Ascending aorta (tissue), 2 donors: ENCODE measurements around the gene WDR46. TPM values are rescaled to one million over a fixed set of nuclear protein-coding genes. Genes with fewer than 3 reads are reported as not detected.

Experiments
- DNase-seq, 2 donors: peaks; one replicate each; pipeline ENCODE4 v3.0.0-alpha.2; 2019; ENCODE audit warnings: low spot score in 2 of 2
- H3K27ac ChIP-seq, 2 donors: fragments of 200-600 bp; sonication (generic); one replicate each; pipeline ENCODE4 v1.5.1; 2016 to 2017; ENCODE audit warnings: mild to moderate bottlenecking in 1 of 2
- H3K27me3 ChIP-seq: fragments of 200-600 bp; sonication (generic); one replicate; pipeline ENCODE4 v1.5.1; 2017
- H3K36me3 ChIP-seq, 2 donors: fragments of 200-600 bp; sonication (generic); one replicate each; pipeline ENCODE4 v1.5.1; 2016
- H3K4me1 ChIP-seq, 2 donors: fragments of 200-600 bp; sonication (generic); one replicate each; pipeline ENCODE4 v1.5.1; 2016 to 2017; ENCODE audit warnings: mild to moderate bottlenecking in 1 of 2
- H3K4me3 ChIP-seq, 2 donors: fragments of 200-600 bp; sonication (generic); one replicate each; pipeline ENCODE4 v1.5.1; 2016 to 2017; ENCODE audit warnings: mild to moderate bottlenecking in 1 of 2
- H3K9me3 ChIP-seq, 2 donors: fragments of 200-600 bp; sonication (generic); one replicate each; pipeline ENCODE4 v1.5.1; 2016
- intact Hi-C: fragments of 100-400 bp; cut with DNase I; formaldehyde crosslinking; loops from one replicate; pipeline ENCODE4 v1.15.1; 2023
- total RNA-seq: library from RNA; depleted of rRNA; stranded (reverse); fragments of >200 nt; gene quantifications from one replicate; pipeline ENCODE4 v1.1.0, GENCODE V29; 2016
- TF ChIP-seq, protein P1 (sequence below), 3 experiments: fragments of 200-600 bp in 2 of 3; fragments of 450-650 bp in 1 of 3; sonication (generic) in 2 of 3; IDR thresholded peaks; one replicate each; pipeline ENCODE4 v1.5.1; 2016 to 2019; ENCODE audit warnings: antibody characterized with exemption in 3 of 3, mild to moderate bottlenecking in 1 of 3, moderate library complexity in 1 of 3

Gene WDR46
- total RNA-seq, 1 donor from 2014 or later, result 70.6 TPM

DNA sequence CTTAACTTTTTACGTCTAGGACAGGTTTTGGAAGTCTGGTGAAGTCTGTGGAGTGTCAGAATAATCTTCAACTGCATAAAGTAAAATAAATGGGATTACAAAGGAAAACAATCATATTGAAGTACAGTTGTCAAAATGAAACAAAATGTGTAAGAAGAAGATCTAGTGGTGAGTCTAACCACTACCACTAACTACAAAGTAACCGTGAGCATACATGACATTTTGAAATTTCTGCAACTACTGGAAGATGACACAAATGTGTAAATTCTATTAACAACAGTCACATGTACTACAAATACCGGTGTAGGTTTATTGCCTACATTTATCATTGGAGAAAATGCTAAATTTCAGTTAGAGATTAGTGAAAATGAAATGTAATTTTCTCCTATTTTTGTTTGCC, 47.1 kb downstream of the WDR46 start:
- intact Hi-C loops, result no loop called here
- no peaks in the 10 kb centered on the region for H3K27me3 ChIP-seq
- H3K9me3 ChIP-seq, result no peaks in the 10 kb centered on the region
- TF ChIP-seq, protein P1, sequence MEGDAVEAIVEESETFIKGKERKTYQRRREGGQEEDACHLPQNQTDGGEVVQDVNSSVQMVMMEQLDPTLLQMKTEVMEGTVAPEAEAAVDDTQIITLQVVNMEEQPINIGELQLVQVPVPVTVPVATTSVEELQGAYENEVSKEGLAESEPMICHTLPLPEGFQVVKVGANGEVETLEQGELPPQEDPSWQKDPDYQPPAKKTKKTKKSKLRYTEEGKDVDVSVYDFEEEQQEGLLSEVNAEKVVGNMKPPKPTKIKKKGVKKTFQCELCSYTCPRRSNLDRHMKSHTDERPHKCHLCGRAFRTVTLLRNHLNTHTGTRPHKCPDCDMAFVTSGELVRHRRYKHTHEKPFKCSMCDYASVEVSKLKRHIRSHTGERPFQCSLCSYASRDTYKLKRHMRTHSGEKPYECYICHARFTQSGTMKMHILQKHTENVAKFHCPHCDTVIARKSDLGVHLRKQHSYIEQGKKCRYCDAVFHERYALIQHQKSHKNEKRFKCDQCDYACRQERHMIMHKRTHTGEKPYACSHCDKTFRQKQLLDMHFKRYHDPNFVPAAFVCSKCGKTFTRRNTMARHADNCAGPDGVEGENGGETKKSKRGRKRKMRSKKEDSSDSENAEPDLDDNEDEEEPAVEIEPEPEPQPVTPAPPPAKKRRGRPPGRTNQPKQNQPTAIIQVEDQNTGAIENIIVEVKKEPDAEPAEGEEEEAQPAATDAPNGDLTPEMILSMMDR (IDR thresholded peaks at IDR 0.05), result no peak
- DNase-seq, result no peak
- no peak overlapping the region for H3K27ac ChIP-seq
- H3K4me3 ChIP-seq, result no peak overlapping the region
- no peaks in the 10 kb centered on the region for H3K36me3 ChIP-seq
- H3K4me1 ChIP-seq, result no peaks in the 10 kb centered on the region

DNA sequence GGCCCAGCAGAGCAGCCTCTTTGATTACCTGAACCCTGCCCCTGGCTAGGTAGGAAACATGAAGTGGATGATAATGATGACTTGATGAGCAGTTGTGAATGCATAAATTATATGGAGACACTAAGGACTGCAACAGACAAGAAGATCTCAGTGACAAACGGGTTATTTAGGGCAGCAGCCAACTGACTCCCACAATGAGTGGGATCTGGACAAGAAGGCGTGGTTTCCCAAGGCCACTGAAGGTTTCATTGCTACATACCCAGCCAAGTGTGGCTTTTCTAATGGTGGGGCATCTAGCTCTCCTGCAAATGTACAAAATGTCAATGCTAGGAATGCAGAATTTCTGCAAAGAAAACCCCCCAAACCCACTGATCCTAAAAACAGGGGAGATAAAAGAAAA, 51.3 kb downstream of the WDR46 start:
- Histone ChIP-seq H3K27me3 (no peaks in the 10 kb centered on the region), H3K36me3 (no peaks in the 10 kb centered on the region), H3K27ac (no peak overlapping the region), H3K9me3 (no peaks in the 10 kb centered on the region), H3K4me3 (no peak overlapping the region), H3K4me1 (no peaks in the 10 kb centered on the region)
- intact Hi-C loops, result no loop called here
- DNase-seq, result no peak
- TF ChIP-seq, protein P1 (IDR thresholded peaks at IDR 0.05), result no peak

- Histone ChIP-seq H3K9me3 (no peaks in the 10 kb centered on the region), H3K36me3 (no peaks in the 10 kb centered on the region), H3K27ac (no peak overlapping the region), H3K4me3 (no peak overlapping the region), H3K27me3 (no peaks in the 10 kb centered on the region), H3K4me1 (no peaks in the 10 kb centered on the region)
- DNase-seq, result no peak
- intact Hi-C loops, result no loop called here
- TF ChIP-seq, protein P1 (IDR thresholded peaks at IDR 0.05), result no peak
Observed at GRCh38 chr6:33236852-33237251, 52.2 kb downstream of the WDR46 start.

GRCh38 chr6:33236328-33236727, 52.7 kb downstream of the WDR46 start:
- Histone ChIP-seq H3K27me3 (no peaks in the 10 kb centered on the region), H3K36me3 (no peaks in the 10 kb centered on the region), H3K27ac (no peak overlapping the region), H3K4me1 (no peaks in the 10 kb centered on the region), H3K9me3 (no peaks in the 10 kb centered on the region), H3K4me3 (no peak overlapping the region)
- no peak for DNase-seq
- TF ChIP-seq, protein P1 (IDR thresholded peaks at IDR 0.05), result no peak
- intact Hi-C loops, result no loop called here

DNA sequence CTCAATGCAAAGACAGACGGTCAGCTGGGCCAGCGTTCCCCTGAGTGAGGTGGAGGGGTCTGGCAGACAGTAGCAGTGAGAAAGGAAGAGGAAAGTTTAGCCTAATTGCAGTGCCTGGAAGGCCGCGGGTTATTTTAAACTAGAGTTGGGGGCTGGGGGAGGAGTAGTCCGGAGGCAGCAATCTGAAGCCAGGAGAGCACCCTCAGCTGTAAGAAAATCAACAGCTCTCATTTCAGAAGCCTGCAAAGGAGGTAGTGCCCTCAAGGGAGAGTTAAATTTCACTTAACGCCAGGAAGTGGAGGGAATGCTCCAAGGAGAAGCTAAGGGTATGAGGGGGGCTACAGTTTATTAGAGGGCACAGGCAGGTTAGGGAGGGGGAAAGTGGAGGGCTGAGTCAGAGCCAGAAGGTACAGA, 53.8 kb downstream of the WDR46 start:
- Histone ChIP-seq H3K4me1 (no peaks in the 10 kb centered on the region), H3K4me3 (no peak overlapping the region), H3K27ac (no peak overlapping the region), H3K27me3 (no peaks in the 10 kb centered on the region), H3K9me3 (no peaks in the 10 kb centered on the region), H3K36me3 (no peaks in the 10 kb centered on the region)
- TF ChIP-seq, protein P1 (IDR thresholded peaks at IDR 0.05), result no peak
- intact Hi-C loops, result no loop called here
- no peak for DNase-seq

Other genes starting within 250 kb of the WDR46 start
- 285 TPM for gene HLA-DPA1, start 215.6 kb downstream of the WDR46 start, total RNA-seq
- gene HLA-DPB1, start 213.2 kb downstream of the WDR46 start, total RNA-seq, result 72.7 TPM
- gene COL11A2, start 96.8 kb downstream of the WDR46 start, total RNA-seq, result 0.11 TPM
- 21.6 TPM for gene RXRB, start 88.6 kb downstream of the WDR46 start, total RNA-seq
- 59.7 TPM for gene SLC39A7, start 88.4 kb downstream of the WDR46 start, total RNA-seq
- gene HSD17B8, start 84.6 kb downstream of the WDR46 start, total RNA-seq, result not detected
- 28.5 TPM for gene RING1, start 80.7 kb downstream of the WDR46 start, total RNA-seq
- gene VPS52, start 17.4 kb downstream of the WDR46 start, total RNA-seq, result 50.1 TPM
- gene RPS18, start 17.2 kb downstream of the WDR46 start, total RNA-seq, result 1,863 TPM
- gene B3GALT4, start 12.1 kb downstream of the WDR46 start, total RNA-seq, result 15.9 TPM
- gene PFDN6, start 362 bp upstream of the WDR46 start, total RNA-seq, result 11.3 TPM
- gene RGL2, start 9.7 kb upstream of the WDR46 start, total RNA-seq, result 63.9 TPM
- gene TAPBP, start 24.8 kb upstream of the WDR46 start, total RNA-seq, result 185 TPM
- 35.5 TPM for gene ZBTB22, start 28.5 kb upstream of the WDR46 start, total RNA-seq
- 44.8 TPM for gene DAXX, start 33.7 kb upstream of the WDR46 start, total RNA-seq
- gene KIFC1, start 102.6 kb upstream of the WDR46 start, total RNA-seq, result not detected
- 30.5 TPM for gene PHF1, start 121.8 kb upstream of the WDR46 start, total RNA-seq
- gene CUTA, start 128.9 kb upstream of the WDR46 start, total RNA-seq, result 77.2 TPM
- gene SYNGAP1, start 130.8 kb upstream of the WDR46 start, total RNA-seq, result 33.7 TPM
- gene ZBTB9, start 165.3 kb upstream of the WDR46 start, total RNA-seq, result 45.8 TPM